NB4 (cell line): Measurements from ENCODE around the gene STK24.

Experiments used
- DNase-seq: peaks from one replicate; pipeline ENCODE4 v3.0.0; 2010; ENCODE audit warnings: low read depth
- H3K4me3 ChIP-seq: one replicate; pipeline ENCODE4 v1.5.1; 2011; ENCODE audit warnings: mild to moderate bottlenecking, low read depth, low read length, moderate library complexity
- MAX ChIP-seq: IDR thresholded peaks from 2 replicates; pipeline ENCODE4 v1.6.1; 2011; ENCODE audit warnings: low read depth, low read length
- MYC ChIP-seq: IDR thresholded peaks from 2 replicates; pipeline ENCODE4 v1.6.1; 2011; ENCODE audit warnings: low read depth, low read length
- POLR2A ChIP-seq: IDR thresholded peaks from 2 replicates; pipeline ENCODE4 v1.6.1; 2011; ENCODE audit warnings: mild to moderate bottlenecking; ENCODE audit not compliant: insufficient read length; ENCODE audit errors: extremely low read depth
- TF ChIP-seq, protein P1 (sequence below): IDR thresholded peaks from one replicate; pipeline ENCODE4 v1.5.1; 2012; ENCODE audit warnings: low read depth, low read length

The STK24 gene

DNA sequence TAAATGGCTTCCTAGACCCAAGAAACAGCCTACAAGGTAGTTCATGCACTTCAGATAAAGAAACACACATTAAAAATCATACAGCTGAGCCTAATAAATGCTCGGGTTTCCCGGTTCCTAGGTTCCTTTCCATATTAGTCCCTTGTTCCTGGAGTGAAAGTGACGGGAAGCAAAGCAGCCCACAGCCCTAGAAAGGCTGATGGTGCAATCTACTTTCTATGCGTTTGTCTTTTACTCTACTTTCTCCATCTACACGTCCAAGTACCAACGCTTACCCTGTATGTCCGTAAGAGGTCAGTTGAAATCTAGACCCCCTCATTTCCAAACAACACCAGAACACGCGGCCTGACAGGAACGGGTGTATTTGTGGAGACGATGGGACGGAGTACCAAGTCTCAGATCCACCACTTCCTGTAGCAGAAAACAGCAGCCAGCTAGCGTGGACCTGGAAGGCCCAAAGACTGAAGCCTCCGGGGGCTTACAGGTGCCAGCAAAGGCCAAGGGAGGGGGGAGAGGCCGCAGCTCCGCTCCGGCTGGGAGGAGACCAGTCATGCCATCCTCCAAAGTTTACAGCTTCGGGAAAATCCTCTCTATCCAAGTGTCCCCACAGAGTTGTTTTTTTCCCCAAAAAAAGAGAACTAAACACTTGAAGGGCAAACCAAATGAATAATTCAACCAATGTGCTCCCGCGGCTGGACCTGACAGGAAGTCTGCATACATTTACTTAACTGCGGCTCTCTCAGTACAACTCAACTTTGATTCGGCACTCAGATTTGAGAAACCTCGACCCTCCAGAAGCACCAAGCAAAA, 34.1 kb downstream of the STK24 start:
- H3K4me3 ChIP-seq: no peak overlapping the region
- peak; percentile 32 for DNase-seq
- TF ChIP-seq, protein P1, sequence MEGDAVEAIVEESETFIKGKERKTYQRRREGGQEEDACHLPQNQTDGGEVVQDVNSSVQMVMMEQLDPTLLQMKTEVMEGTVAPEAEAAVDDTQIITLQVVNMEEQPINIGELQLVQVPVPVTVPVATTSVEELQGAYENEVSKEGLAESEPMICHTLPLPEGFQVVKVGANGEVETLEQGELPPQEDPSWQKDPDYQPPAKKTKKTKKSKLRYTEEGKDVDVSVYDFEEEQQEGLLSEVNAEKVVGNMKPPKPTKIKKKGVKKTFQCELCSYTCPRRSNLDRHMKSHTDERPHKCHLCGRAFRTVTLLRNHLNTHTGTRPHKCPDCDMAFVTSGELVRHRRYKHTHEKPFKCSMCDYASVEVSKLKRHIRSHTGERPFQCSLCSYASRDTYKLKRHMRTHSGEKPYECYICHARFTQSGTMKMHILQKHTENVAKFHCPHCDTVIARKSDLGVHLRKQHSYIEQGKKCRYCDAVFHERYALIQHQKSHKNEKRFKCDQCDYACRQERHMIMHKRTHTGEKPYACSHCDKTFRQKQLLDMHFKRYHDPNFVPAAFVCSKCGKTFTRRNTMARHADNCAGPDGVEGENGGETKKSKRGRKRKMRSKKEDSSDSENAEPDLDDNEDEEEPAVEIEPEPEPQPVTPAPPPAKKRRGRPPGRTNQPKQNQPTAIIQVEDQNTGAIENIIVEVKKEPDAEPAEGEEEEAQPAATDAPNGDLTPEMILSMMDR: no peak
- TF ChIP-seq MAX (no peak), MYC (no peak), POLR2A (no peak)

DNA sequence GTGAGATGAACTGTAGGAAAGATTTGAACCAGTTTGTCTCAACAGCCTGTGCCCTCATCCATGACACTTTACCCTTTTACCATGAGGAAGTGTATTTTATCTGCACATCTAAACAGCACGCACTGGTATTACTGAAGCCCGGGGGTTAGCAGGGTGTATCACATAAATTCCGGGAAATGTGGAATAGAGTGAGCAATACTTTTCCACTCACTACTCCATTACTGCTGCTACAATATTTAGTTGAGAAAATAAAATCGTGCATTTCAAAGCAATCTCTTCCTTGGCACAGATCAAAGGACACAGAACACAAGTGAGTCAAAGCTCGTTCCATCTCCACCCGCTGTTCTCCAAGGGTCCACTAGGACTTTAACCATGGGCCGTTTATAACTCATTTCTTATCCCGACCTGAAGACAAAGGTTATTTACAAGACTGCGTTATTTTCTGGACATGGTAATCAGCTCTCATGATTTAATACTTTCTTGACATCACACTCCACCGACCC, 35.2 kb downstream of the STK24 start:
- H3K4me3 ChIP-seq: no peak overlapping the region
- no peak for DNase-seq
- TF ChIP-seq POLR2A (no peak), MYC (no peak)

GRCh38 chr13:98541191-98541590, 35.7 kb downstream of the STK24 start:
- no peak overlapping the region for H3K4me3 ChIP-seq
- DNase-seq: no peak
- TF ChIP-seq, protein P1: no peak
- TF ChIP-seq POLR2A: no peak

DNA sequence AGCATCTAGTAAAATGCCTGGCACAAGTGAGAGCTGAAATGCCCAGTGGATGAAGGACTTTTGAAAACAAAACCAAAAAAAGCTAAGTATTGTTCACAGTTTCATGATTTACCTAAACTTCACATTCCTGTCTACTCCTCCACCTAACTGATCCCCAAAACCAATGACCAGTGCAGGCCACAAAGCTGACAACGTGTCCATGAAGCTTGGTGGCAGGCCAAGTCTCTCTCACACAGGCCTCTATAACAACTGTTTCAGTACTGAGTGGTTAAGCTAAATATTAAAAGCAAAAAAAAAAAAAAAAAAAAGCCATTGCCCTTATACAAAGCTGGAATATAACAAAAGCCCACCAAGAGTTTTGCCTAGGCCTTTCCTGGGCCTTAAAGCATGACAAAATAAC, 36.4 kb downstream of the STK24 start:
- TF ChIP-seq POLR2A: no peak
- TF ChIP-seq MAX: no peak
- TF ChIP-seq, protein P1: no peak
- no peak for TF ChIP-seq MYC
- DNase-seq: no peak
- H3K4me3 ChIP-seq: no peak overlapping the region

DNA sequence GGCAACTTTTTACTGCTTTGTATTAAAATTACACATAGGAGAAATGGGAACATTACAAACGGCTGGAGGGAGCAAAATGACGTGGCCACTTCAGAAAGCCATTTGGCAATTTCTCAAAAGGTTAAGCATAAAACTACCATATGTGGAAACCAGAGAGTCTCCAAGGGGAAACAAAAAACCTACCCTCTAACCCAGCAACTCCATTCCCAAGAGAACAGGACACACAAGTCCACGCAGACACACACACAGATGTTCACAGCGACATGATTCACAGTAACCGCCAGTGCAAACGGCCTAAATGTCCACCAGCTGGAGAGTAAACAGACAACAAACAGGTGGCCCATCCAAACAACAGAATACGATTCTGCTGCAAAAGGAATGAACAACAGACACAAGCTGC, 37.2 kb downstream of the STK24 start:
- H3K4me3 ChIP-seq: no peak overlapping the region
- no peak for DNase-seq
- TF ChIP-seq MYC (no peak), MAX (no peak)

- no peak for DNase-seq
- no peak overlapping the region for H3K4me3 ChIP-seq
- TF ChIP-seq POLR2A: no peak
- no peak for TF ChIP-seq MYC
- TF ChIP-seq MAX: no peak
- TF ChIP-seq, protein P1: no peak
Measured at GRCh38 chr13:98538876-98539275, 38.0 kb downstream of the STK24 start.

GRCh38 chr13:98537740-98538139, 39.2 kb downstream of the STK24 start:
- DNase-seq: no peak
- no peak overlapping the region for H3K4me3 ChIP-seq
- TF ChIP-seq MYC (no peak), MAX (no peak), POLR2A (no peak)
- TF ChIP-seq, protein P1: no peak
